Measurements from ENCODE around the gene TXNDC8.

DNA sequence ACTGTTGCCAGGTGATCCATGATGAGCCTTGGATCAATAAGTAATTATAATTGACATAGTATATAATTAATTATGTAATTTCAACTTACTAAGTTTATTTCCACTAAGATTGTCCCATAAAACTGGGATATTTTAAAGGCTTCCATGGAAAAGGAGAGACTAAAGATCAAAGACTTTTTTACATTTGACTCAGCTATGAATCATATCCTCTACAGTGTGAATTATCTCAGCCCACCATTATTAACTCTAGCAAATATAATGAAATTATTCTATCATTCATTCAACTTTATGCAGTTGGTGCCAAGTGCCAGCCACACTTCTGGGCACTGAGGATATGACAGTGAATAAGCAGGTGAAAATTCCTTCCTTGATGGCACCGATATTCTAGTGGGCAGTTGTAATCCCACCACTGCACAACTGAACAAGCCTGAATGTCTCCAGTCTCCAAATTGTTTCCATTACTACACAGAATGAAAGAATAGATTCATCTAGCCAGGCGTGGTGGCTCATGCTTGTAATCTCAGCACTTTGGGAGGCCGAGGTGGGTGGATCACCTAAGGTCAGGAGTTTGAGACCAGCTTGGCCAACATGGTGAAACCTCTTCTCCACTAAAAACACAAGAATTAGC lies 59.5 kb downstream of the TXNDC8 start:
- TF ChIP-seq GATA2 (IDR thresholded peaks at IDR 0.05; ENCODE audit: low read depth, low read length) (no peak), GATA3 (IDR thresholded peaks at IDR 0.05; ENCODE audit: low read depth, low read length) (no peak)

Measured in SH-SY5Y (cell line).